ENCODE results near the gene UBXN7. TPM values are rescaled to one million over a fixed set of nuclear protein-coding genes. Genes with fewer than 3 reads are reported as not detected.
"Not testable (repeated sequence)": the region's sequence is repeated elsewhere in the genome, so short reads cannot be mapped to it uniquely, and the experiment has no call there.

Gene UBXN7
- total RNA-seq, 1 donor from 2014 or later, result 106 TPM

DNA sequence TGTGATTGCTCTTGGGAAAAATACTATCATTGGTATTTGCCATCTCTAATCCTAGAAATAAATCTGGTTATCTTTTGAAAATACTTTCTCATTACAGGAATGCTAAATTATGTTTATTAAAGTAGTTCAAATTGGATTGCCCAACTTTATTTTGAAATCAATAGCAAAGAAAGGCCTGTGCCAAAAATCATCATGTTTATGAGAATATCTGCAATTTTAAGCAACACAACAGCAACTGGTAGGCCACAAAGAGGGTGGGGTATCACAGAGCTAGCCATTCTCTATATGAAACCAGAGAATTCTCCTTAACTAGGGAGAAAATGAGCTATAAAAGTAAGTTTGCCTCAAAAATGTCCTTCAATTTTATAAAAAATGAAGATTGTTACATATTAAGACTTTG, 82.2 kb downstream of the UBXN7 start:
- H3K9me3 Mint-ChIP-seq (ENCODE audit: unreplicated experiment), result no peaks in the 10 kb centered on the region
- peaks cover 7% of the 10 kb centered on the region for H3K36me3 Mint-ChIP-seq (ENCODE audit: unreplicated experiment)
- no peak overlapping the region for H3K4me3 Mint-ChIP-seq (ENCODE audit: unreplicated experiment)
- peaks cover 2% of the 10 kb centered on the region for H3K27me3 Mint-ChIP-seq (ENCODE audit: unreplicated experiment)
- H3K4me1 Mint-ChIP-seq (ENCODE audit: low read depth, unreplicated experiment), result no peaks in the 10 kb centered on the region
- no peak for DNase-seq
- H3K27ac Mint-ChIP-seq (ENCODE audit: unreplicated experiment), result no peak overlapping the region
- TF ChIP-seq, protein P1, sequence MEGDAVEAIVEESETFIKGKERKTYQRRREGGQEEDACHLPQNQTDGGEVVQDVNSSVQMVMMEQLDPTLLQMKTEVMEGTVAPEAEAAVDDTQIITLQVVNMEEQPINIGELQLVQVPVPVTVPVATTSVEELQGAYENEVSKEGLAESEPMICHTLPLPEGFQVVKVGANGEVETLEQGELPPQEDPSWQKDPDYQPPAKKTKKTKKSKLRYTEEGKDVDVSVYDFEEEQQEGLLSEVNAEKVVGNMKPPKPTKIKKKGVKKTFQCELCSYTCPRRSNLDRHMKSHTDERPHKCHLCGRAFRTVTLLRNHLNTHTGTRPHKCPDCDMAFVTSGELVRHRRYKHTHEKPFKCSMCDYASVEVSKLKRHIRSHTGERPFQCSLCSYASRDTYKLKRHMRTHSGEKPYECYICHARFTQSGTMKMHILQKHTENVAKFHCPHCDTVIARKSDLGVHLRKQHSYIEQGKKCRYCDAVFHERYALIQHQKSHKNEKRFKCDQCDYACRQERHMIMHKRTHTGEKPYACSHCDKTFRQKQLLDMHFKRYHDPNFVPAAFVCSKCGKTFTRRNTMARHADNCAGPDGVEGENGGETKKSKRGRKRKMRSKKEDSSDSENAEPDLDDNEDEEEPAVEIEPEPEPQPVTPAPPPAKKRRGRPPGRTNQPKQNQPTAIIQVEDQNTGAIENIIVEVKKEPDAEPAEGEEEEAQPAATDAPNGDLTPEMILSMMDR (IDR thresholded peaks at IDR 0.05; ENCODE audit: partially characterized antibody, unreplicated experiment), result no peak

DNA sequence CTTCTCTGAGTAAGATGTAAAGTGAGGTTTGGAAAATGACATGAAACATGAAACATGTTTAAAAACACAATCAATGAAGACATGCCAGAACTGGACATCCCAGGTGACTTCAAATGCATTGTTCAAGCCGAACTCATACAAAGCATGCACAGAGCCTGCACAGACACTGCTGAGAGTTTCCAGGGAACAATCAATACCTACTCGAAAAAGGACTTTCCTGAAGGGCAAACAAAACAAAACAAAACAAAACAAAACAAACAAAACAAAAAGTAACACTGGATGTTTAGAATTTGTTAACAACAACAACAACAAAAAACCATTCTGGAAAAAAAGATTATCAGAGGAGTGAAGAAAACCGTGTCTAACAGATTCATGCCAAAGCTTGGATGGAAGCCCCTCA, 83.5 kb downstream of the UBXN7 start:
- no peak overlapping the region for H3K27ac Mint-ChIP-seq (ENCODE audit: unreplicated experiment)
- H3K4me1 Mint-ChIP-seq (ENCODE audit: low read depth, unreplicated experiment), result no peaks in the 10 kb centered on the region

DNA sequence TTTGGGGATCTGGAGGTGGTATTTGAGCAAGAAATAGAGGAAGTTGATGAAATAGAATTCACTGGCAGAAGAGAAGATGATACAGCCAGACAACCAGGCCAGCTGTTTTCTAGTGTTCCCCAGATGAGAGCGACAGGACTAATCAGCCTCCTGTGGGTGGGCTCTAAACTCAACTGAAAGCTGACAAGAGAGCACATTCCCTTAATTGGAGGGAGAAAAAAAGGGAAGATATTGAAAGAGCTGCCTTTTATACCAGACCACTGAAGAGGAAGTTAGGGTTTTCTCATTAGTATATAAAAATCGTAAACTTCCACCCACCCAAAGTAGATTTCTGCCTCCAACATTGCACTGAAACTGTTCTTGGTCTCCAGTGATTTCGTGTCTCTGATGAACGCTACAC, 87.6 kb downstream of the UBXN7 start:
- DNase-seq, result no peak
- Mint-ChIP-seq H3K4me1 (ENCODE audit: low read depth, unreplicated experiment) (no peaks in the 10 kb centered on the region), H3K27me3 (ENCODE audit: unreplicated experiment) (peaks cover 2% of the 10 kb centered on the region), H3K27ac (ENCODE audit: unreplicated experiment) (no peak overlapping the region), H3K9me3 (ENCODE audit: unreplicated experiment) (no peaks in the 10 kb centered on the region), H3K36me3 (ENCODE audit: unreplicated experiment) (peaks cover 7% of the 10 kb centered on the region), H3K4me3 (ENCODE audit: unreplicated experiment) (no peak overlapping the region)
- TF ChIP-seq, protein P1 (IDR thresholded peaks at IDR 0.05; ENCODE audit: partially characterized antibody, unreplicated experiment), result no peak

More for the DNA sequence above, 83.5 kb downstream of the UBXN7 start:
- no peak for DNase-seq
- Mint-ChIP-seq H3K36me3 (ENCODE audit: unreplicated experiment) (peaks cover 7% of the 10 kb centered on the region), H3K4me3 (ENCODE audit: unreplicated experiment) (no peak overlapping the region), H3K9me3 (ENCODE audit: unreplicated experiment) (no peaks in the 10 kb centered on the region), H3K27me3 (ENCODE audit: unreplicated experiment) (peaks cover 2% of the 10 kb centered on the region)
- TF ChIP-seq, protein P1 (IDR thresholded peaks at IDR 0.05; ENCODE audit: partially characterized antibody, unreplicated experiment), result no peak

DNA sequence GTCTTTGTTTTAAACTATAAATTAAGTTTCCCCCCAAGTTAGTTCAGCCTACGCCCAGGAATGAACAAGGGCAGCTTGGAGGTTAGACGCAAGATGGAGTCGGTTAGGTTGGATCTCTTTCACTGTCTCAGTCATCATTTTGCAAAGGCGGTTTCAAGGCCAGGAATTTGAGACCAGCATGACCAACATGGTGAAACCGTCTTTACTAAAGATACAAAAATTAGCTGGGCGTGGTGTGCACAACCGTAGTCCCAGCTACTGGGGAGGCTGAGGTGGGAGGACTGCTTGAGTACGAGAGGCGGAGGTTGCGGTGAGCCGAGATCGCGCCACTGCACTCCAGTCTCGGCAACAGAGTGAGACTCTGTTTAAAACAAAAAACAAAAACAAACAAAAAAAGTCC, 88.3 kb downstream of the UBXN7 start:
- H3K4me1 Mint-ChIP-seq (ENCODE audit: low read depth, unreplicated experiment); H3K36me3 Mint-ChIP-seq (ENCODE audit: unreplicated experiment); H3K27me3 Mint-ChIP-seq (ENCODE audit: unreplicated experiment); DNase-seq; H3K4me3 Mint-ChIP-seq (ENCODE audit: unreplicated experiment); H3K27ac Mint-ChIP-seq (ENCODE audit: unreplicated experiment); H3K9me3 Mint-ChIP-seq (ENCODE audit: unreplicated experiment): not testable (repeated sequence)

DNA sequence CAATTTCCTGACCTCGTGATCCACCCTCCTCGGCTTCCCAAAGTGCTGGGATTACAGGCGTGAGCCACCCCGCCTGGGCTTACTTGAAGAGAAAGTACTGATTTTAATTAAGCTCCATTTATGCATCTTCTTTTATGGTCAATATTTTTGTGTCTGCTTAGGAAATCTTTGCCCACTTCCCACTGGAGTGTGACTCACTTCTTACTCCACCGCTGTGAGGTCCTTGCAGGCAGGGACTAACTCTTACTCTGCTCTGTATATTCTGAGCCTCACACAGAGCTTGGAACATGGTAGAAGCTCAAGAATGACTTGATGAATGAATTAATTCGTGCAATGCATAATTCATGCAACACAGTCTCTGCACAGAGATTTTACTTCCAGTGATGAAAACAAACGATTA, 91.1 kb downstream of the UBXN7 start:
- H3K4me3 Mint-ChIP-seq (ENCODE audit: unreplicated experiment), result no peak overlapping the region
- H3K36me3 Mint-ChIP-seq (ENCODE audit: unreplicated experiment), result peaks cover 7% of the 10 kb centered on the region
- H3K9me3 Mint-ChIP-seq (ENCODE audit: unreplicated experiment), result peaks cover 6% of the 10 kb centered on the region
- H3K27me3 Mint-ChIP-seq (ENCODE audit: unreplicated experiment), result no peaks in the 10 kb centered on the region
- TF ChIP-seq, protein P1 (IDR thresholded peaks at IDR 0.05; ENCODE audit: partially characterized antibody, unreplicated experiment), result no peak
- no peak overlapping the region for H3K27ac Mint-ChIP-seq (ENCODE audit: unreplicated experiment)
- no peak for DNase-seq
- no peaks in the 10 kb centered on the region for H3K4me1 Mint-ChIP-seq (ENCODE audit: low read depth, unreplicated experiment)

DNA sequence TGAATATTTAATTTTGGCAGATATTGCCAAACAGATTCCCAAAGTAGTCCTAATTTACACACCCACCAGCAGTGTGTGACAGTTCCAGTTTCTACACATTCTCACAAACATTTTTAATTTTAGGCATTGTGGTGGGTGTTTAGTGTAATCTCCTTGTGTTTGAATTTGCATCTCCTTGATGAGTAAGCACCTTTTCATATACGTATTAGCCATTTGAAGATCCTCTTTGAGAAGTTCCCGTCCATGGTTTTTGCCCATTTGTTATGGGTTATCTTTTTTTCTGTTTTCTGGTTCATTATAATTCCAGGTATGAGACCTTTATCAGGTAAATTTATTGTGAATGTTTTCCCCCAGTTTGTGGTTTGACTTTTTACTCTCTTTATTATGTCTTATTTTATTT, 91.8 kb downstream of the UBXN7 start:
- no peak overlapping the region for H3K4me3 Mint-ChIP-seq (ENCODE audit: unreplicated experiment)
- no peaks in the 10 kb centered on the region for H3K27me3 Mint-ChIP-seq (ENCODE audit: unreplicated experiment)
- peaks cover 6% of the 10 kb centered on the region for H3K9me3 Mint-ChIP-seq (ENCODE audit: unreplicated experiment)
- H3K27ac Mint-ChIP-seq (ENCODE audit: unreplicated experiment), result no peak overlapping the region
- TF ChIP-seq, protein P1 (IDR thresholded peaks at IDR 0.05; ENCODE audit: partially characterized antibody, unreplicated experiment), result no peak
- DNase-seq, result no peak
- H3K36me3 Mint-ChIP-seq (ENCODE audit: unreplicated experiment), result peaks cover 1% of the 10 kb centered on the region
- H3K4me1 Mint-ChIP-seq (ENCODE audit: low read depth, unreplicated experiment), result no peaks in the 10 kb centered on the region
